ENCODE results near the gene IGSF9B.

IGSF9B gene

GRCh38 chr11:133982876-133983275 lies 26.1 kb upstream of the IGSF9B start:
- H3K27ac ChIP-seq, result no peak overlapping the region
- TF ChIP-seq ZFX (IDR thresholded peaks at IDR 0.05), result no peak
- TF ChIP-seq, protein P1, sequence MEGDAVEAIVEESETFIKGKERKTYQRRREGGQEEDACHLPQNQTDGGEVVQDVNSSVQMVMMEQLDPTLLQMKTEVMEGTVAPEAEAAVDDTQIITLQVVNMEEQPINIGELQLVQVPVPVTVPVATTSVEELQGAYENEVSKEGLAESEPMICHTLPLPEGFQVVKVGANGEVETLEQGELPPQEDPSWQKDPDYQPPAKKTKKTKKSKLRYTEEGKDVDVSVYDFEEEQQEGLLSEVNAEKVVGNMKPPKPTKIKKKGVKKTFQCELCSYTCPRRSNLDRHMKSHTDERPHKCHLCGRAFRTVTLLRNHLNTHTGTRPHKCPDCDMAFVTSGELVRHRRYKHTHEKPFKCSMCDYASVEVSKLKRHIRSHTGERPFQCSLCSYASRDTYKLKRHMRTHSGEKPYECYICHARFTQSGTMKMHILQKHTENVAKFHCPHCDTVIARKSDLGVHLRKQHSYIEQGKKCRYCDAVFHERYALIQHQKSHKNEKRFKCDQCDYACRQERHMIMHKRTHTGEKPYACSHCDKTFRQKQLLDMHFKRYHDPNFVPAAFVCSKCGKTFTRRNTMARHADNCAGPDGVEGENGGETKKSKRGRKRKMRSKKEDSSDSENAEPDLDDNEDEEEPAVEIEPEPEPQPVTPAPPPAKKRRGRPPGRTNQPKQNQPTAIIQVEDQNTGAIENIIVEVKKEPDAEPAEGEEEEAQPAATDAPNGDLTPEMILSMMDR (conservative IDR thresholded peaks at IDR 0.05), result no peak

DNA sequence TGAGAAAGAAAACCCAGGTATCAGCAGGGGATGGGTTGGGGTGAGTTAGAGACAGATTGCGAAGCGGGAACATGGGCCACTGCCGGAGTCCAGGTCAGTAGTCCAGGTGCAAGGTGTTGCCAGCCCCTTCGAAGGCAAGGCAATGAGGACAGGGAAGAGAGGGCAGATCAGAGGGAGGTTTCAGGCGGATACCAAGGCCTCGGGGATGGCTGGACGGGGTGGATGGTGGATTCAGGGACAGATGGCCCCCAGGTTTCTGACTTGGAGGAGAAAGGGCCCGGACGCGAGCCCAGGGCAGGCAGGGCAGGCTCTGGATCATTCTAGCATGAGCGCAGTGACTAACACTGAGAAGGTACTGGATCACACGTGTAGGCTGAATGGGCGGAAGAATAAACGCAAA lies 25.4 kb upstream of the IGSF9B start:
- no peak overlapping the region for H3K27ac ChIP-seq
- TF ChIP-seq, protein P1 (conservative IDR thresholded peaks at IDR 0.05), result no peak
- no peak for TF ChIP-seq ZFX (IDR thresholded peaks at IDR 0.05)

DNA sequence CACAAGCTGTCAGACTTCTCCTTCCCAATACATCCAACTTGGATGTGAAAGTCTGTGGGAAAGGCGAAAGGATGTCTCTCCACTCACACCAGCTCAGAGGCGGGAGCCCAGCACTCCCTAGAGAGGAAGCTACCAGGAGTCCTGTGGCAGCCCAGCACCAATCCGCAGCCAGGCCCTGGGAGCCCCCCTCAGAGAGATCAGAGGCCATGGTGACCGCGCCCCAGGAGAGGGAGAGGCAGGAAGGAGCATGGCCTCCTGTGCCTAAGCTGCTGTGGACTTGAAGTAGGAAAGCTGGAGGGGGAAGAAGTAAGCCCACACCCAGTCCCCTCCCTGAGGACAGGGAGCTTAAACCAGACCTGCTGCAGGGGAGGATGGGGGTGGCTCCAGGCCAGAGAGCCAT lies 24.4 kb upstream of the IGSF9B start:
- no peak overlapping the region for H3K27ac ChIP-seq
- TF ChIP-seq, protein P1 (conservative IDR thresholded peaks at IDR 0.05), result no peak
- no peak for TF ChIP-seq ZFX (IDR thresholded peaks at IDR 0.05)

- TF ChIP-seq ZFX (IDR thresholded peaks at IDR 0.05), result no peak
- TF ChIP-seq, protein P1 (conservative IDR thresholded peaks at IDR 0.05), result no peak
- H3K27ac ChIP-seq, result no peak overlapping the region
Observed at GRCh38 chr11:133980665-133981064, 23.9 kb upstream of the IGSF9B start.

DNA sequence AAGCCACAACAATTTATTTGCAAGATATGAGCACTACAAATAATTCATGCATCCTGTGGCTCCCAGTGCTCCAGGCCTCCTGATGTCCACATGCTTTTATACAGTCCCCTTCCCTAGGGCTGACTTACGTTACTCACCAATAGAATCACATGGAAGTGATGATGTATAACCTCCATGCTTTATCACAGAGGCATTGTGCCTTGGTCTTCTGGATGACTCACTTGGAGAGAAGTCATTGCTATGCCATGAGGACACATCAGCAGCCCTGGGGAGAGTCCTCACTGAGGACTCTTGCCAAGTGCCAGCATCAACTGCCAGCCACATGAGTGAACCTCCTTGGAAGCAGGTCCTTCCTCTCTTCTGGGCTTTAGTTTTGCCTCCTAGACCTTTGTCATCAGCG lies 22.0 kb upstream of the IGSF9B start:
- H3K27ac ChIP-seq, result no peak overlapping the region
- TF ChIP-seq, protein P1 (conservative IDR thresholded peaks at IDR 0.05), result no peak
- TF ChIP-seq ZFX (IDR thresholded peaks at IDR 0.05), result no peak

DNA sequence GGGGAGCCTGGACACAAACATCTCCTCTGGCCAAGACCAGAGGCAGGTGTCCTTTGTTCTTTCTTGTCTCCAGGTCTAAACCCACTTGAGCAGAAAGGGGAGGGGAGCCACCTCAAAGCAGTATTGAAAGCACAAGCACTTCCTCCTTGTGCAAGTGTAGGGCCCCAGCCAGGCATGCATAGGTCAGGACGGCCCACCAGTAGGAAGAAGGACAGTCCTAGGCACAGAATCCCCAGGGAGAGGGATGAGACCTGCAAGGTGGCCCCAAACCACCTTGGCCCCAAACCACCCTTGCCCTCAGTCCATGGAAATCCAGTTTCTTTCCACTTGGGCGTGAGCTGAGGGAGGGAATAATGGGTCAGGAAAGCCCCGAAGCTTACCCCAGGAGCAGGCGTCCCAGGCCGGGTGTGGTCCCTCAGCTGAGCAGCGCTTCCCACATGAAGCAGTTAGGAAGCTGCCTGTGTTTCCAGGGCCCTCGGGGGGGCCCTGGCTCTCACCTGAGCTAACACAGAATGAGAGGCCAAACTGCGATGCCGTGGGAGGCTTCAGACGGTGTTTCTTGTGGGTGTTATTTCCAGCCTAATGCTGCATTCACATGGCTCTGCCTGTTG lies 20.4 kb upstream of the IGSF9B start:
- no peak overlapping the region for H3K27ac ChIP-seq
- TF ChIP-seq, protein P1 (conservative IDR thresholded peaks at IDR 0.05), result no peak
- TF ChIP-seq ZFX (IDR thresholded peaks at IDR 0.05), result no peak

DNA sequence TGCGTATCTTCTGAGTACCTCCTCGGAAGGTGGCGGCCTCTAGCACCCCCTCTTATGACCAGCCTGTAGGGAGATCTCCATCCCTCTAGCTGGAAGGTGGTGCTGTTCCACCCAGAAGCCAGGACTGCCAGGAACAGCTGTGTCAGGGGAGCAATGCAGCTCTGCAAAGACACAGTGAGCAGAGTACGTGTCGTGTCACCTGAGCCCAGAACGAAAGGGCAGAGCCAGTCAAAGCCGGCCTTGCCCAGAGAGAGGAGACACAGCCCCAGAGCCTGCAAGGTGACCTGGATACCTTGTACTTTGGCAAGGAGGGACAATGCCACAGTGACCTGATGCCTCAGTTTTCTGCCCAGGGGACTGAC lies 18.7 kb upstream of the IGSF9B start:
- no peak for TF ChIP-seq ZFX (IDR thresholded peaks at IDR 0.05)
- TF ChIP-seq, protein P1 (conservative IDR thresholded peaks at IDR 0.05), result no peak
- H3K27ac ChIP-seq, result no peak overlapping the region

All from C4-2B (cell line).